K562 (cell line): ENCODE data around the gene CREB3L4. TPM values are rescaled to one million over a fixed set of nuclear protein-coding genes. Genes with fewer than 3 reads are reported as not detected.

Source experiments
- ARID1B ChIP-seq: fragments of 450-650 bp; IDR thresholded peaks from 2 replicates; pipeline ENCODE4 v1.6.1; 2016; ENCODE audit warnings: antibody characterized with exemption, mild to moderate bottlenecking, inconsistent platforms
- CBFA2T3 ChIP-seq: fragments of 450-650 bp; IDR thresholded peaks from 2 replicates; pipeline ENCODE4 v1.6.1; 2017
- CBX3 ChIP-seq, 2 experiments: IDR thresholded peaks; 1 replicate in 1 of 2; 2 replicates in 1 of 2; pipeline ENCODE4 v1.6.1; 2012; ENCODE audit warnings: inconsistent platforms in 2 of 2, low read length in 2 of 2, borderline replicate concordance in 1 of 2, control low read depth in 1 of 2
- CBX8 ChIP-seq: fragments of 200-600 bp; sonication (generic); IDR thresholded peaks from 2 replicates; pipeline ENCODE4 v1.6.1; 2012; ENCODE audit warnings: borderline replicate concordance, mixed run types, low read depth, mild to moderate bottlenecking, moderate library complexity, mixed read lengths, low read length, control low read depth, inconsistent platforms; ENCODE audit not compliant: poor library complexity, severe bottlenecking; ENCODE audit errors: extremely low read depth
- DACH1 ChIP-seq: fragments of 450-650 bp; IDR thresholded peaks from 2 replicates; pipeline ENCODE4 v1.6.1; 2018; ENCODE audit not compliant: partially characterized antibody
- DPF2 ChIP-seq: fragments of 450-650 bp; IDR thresholded peaks from 2 replicates; pipeline ENCODE4 v1.6.1; 2016
- EGR1 ChIP-seq: fragments of 450-650 bp; conservative IDR thresholded peaks from 2 replicates; pipeline ENCODE4 v1.6.1; 2017; ENCODE audit warnings: mild to moderate bottlenecking
- EHMT2 ChIP-seq: fragments of 450-650 bp; IDR thresholded peaks from 2 replicates; pipeline ENCODE4 v1.6.1; 2018; ENCODE audit warnings: antibody characterized with exemption
- JUN ChIP-seq, 2 experiments: sonication (generic) in 1 of 2; formaldehyde crosslinking in 1 of 2; IDR thresholded peaks; 2 replicates each; pipeline versions ENCODE4 v1.6.1 to v1.8.0; 2012 to 2022; ENCODE audit warnings: borderline replicate concordance in 2 of 2, mild to moderate bottlenecking in 2 of 2, improper control_type of control experiment in 1 of 2, low read depth in 1 of 2, low read length in 1 of 2, missing genetic modification reagents in 1 of 2
- KDM2B ChIP-seq: fragments of 250-450 bp; sonication (Bioruptor Pico); IDR thresholded peaks from 2 replicates; pipeline ENCODE4 v1.8.0; 2021; ENCODE audit warnings: mild to moderate bottlenecking, moderate library complexity
- MLLT1 ChIP-seq, 2 experiments: fragments of 450-650 bp; IDR thresholded peaks; 2 replicates each; pipeline ENCODE4 v1.6.1; 2016
- POLR2AphosphoS5 ChIP-seq: IDR thresholded peaks from 2 replicates; pipeline ENCODE4 v1.6.1; 2011; ENCODE audit warnings: mild to moderate bottlenecking, low read depth, low read length, moderate library complexity; ENCODE audit not compliant: control insufficient read depth, insufficient read depth
- PTTG1 ChIP-seq: fragments of 450-650 bp; IDR thresholded peaks from 2 replicates; pipeline ENCODE4 v1.6.1; 2016; ENCODE audit warnings: low read depth, mild to moderate bottlenecking, missing genetic modification characterization, missing compliant biosample characterization
- RB1 ChIP-seq: fragments of 450-650 bp; IDR thresholded peaks from 2 replicates; pipeline ENCODE4 v1.6.1; 2017; ENCODE audit warnings: low read depth, mild to moderate bottlenecking
- RBFOX2 ChIP-seq: fragments of 200-400 bp; formaldehyde crosslinking; IDR thresholded peaks from 2 replicates; pipeline ENCODE4 v1.6.1; 2017; ENCODE audit warnings: low read depth, mild to moderate bottlenecking, low read length, moderate library complexity
- TBP ChIP-seq: optimal IDR thresholded peaks from 2 replicates; pipeline ENCODE3; 2011; ENCODE audit warnings: low read depth, low read length, improper control_type of control experiment
- ZNF121 ChIP-seq: sonication (generic); formaldehyde crosslinking; conservative IDR thresholded peaks from 2 replicates; pipeline ENCODE4 v1.8.0; 2022; ENCODE audit warnings: missing genetic modification reagents
- polyA plus RNA-seq, 8 experiments: library from polyadenylated mRNA; depleted of rRNA in 4 of 8; stranded (reverse) in 5 of 8; unstranded in 3 of 8; fragments of >200 nt; fragmentation: Nextera tagmentation in 2 of 8; fragmentation: Illumina TruSeq in 1 of 8; extraction: Ambion mirVana in 2 of 8; extraction: Trizol in 1 of 8; gene quantifications; 2 replicates each; pipeline versions ENCODE4 v1.2.1 to v1.2.3, GENCODE V29; 2011 to 2014; ENCODE audit warnings: inconsistent platforms in 1 of 8, missing spikeins in 1 of 8
- total RNA-seq, 7 experiments: library from RNA; depleted of rRNA in 6 of 7; stranded (reverse); fragments of >200 nt in 6 of 7; fragmentation: Illumina TruSeq in 2 of 7; extraction: Trizol in 2 of 7; gene quantifications; 2 replicates each; pipeline versions ENCODE4 v1.2.1 to v1.2.3, GENCODE V29; 2011 to 2021; ENCODE audit warnings: low replicate concordance in 1 of 7

CREB3L4 gene
- total and polyA plus RNA-seq, 9 of the 15 experiments (the other 6 are each of a cell fraction or from before 2014, with no cell fraction given) = 9.9 to 18.6 (median 13.9) TPM

GRCh38 chr1:153985341-153985912 is 17.7 kb downstream of the CREB3L4 start (continued):
- TF ChIP-seq MLLT1 (IDR thresholded peaks at IDR 0.05) (peak; percentile 34 to 36; a peak in 1 of 4 replicates), CBX8 (no peak), RB1 (no peak), JUN (IDR thresholded peaks at IDR 0.05; ENCODE audit: borderline replicate concordance, low read depth, low read length) (peak; percentile 87), JUN (CRISPR knock-in tag; IDR thresholded peaks at IDR 0.05; ENCODE audit: borderline replicate concordance) (no peak), CBFA2T3 (0 out of 2 replicates have a peak, but pooled peaks have one; percentile 18), ARID1B (peak; percentile 76), KDM2B (CRISPR knock-in tag) (no peak), PTTG1 (tag) (no peak), EGR1 (0 out of 2 replicates have a peak, but pooled peaks have one; percentile 12), RBFOX2 (peak; percentile 35; the same call in 1 of the 2 replicates), DACH1 (peak; percentile 34), EHMT2 (peak; percentile 49; the same call in 1 of the 2 replicates), TBP (no peak), POLR2AphosphoS5 (peak; percentile 65; the same call in 1 of the 2 replicates), DPF2 (peak; percentile 90), ZNF121 (no peak), CBX3 (IDR thresholded peaks at IDR 0.05; ENCODE audit: borderline replicate concordance in 1 of 2, low read length in 2 of 2) (no peak)
